ENCODE results near the gene PUM1.

- TF ChIP-seq POLR2A (IDR thresholded peaks at IDR 0.05) (no peak), CTCF (IDR thresholded peaks at IDR 0.05) (no peak)
Measured at GRCh38 chr1:30890502-30891226, 174.9 kb downstream of the PUM1 start.
